Measurements from ENCODE around the gene PKN1.
"Not testable (repeated sequence)": the region's sequence is repeated elsewhere in the genome, so short reads cannot be mapped to it uniquely, and the experiment has no call there.

Gene PKN1

DNA sequence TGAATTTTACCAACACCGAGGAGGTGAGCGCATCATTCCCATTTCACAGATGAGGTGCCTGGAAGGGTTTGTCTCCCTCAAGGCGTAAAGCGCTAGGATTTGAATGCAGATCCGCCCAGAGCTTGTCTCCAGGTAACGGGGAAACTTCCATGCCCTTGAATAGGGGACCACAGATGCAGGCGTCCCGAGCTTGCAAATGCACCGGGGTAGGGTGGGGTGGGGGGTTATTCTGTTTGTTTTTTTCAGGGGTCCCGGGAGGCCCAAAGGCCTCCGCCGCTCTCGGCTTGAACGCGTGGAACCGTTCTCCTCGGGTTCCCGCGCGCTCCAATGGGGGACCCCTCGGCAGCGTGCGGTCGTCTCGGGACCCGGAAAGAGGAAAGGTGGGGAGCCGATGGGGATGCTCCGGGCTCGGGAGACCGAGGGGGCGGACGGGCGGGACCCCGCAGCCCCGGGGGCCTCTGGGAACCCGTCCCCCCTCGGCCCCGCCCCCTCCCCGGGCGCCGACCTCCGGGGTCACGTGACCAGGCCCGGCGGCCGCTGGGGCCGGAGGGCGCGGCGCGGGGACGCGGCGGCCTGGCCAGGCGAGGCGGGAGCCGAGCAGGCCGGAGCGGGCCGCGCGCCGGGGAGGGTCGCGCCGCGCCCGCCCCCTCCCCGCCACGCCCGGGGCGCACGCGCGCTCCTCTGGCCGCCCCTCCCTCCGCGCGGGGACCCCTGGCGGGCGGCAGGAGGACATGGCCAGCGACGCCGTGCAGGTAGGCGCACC, at the start of gene PKN1:
Gene PKN1 (plus strand): TSS at position 516 of the 763 bp plus-strand sequence. CDS start 216 bp downstream, at position 732.
- DNase-seq, result no peak

DNA sequence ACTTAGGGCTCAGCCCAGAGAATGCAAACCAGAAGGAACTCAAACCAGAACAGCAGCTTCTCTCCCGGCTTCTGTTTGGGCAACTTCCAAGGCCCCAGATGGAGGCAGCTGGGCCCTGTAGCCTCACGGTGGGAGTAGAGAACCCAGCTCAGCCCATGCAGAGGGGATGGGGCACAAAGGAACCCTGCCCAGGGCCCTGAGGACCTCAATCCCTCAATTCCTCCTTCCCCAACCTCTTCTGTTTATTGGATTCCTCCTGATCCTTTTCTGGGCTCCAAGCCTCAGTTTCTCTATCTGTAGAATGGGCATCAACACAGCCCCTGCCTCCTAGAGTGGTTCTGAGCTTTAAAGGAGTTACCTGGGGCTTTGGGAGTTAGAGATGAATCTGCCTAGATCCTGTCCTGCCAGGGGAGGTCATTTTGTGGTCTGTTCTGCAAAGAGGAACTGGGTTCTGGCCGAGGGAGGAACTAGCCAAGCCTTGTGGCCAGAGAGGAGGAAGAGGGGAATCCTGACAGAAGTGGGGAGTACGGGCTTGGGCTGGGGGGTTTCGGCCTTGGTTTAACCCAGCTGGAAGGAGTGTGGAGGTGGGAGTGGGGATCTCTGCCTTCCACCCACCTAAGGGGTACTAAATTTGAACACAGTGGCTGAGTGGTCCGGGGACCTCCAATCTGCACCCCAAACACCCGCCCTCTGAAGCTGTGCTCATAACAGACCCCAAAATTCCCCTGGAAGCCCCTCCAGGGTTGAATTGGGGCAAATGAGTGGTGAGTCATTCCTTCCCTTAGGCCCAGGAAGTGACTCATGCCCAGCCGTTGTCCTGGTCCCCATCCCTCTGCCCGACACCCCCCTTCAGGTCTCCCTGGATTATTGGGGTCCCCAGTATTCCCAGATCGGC, 49.2 kb upstream of the PKN1 start:
- no peak for DNase-seq

GRCh38 chr19:14385492-14385891, 47.6 kb upstream of the PKN1 start:
- no peak for DNase-seq

DNA sequence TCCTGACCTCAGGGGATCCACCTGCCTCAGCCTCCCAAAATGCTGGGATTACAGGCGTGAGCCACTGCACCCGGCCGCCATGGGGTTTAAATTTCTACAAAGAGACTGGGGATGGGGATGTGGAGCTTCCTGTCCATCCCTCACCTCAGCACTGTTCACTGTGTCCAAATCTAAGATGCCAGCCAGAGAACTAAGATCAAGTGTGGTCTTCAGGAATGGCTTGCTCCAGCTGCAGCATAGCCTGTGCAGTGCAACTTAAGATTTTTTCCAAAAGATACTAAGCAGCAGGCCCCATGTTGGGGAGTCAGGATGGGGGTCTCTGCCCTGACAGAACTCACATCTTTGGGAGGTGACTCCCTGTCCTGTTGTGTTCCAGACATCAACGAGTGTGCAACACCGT, 42.6 kb upstream of the PKN1 start:
- DNase-seq, result no peak

- no peak for DNase-seq
These were observed 41.8 kb upstream of the PKN1 start for GRCh38 chr19:14391156-14391821.

- no peak for DNase-seq
These were observed 39.8 kb upstream of the PKN1 start for GRCh38 chr19:14393329-14393728.

DNA sequence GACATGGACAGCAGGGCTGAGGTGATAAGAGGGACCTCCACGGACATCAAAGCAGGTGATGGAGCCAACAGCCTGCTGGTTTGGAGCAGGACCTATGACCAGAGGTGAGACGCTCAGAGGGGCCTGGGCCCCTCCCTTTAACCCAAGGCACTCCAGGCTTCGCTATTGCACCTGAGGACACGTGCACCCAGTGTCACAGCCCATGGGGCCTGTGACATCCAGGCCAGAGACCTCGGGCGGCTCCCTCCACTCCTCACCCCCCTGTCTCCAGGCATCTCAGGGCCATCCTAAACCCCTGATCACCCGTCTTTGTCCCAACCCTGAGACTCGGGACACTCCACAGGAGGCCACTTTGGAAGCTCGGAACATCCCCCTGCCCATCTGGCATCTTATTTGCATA, 38.9 kb upstream of the PKN1 start:
- DNase-seq, result no peak

DNA sequence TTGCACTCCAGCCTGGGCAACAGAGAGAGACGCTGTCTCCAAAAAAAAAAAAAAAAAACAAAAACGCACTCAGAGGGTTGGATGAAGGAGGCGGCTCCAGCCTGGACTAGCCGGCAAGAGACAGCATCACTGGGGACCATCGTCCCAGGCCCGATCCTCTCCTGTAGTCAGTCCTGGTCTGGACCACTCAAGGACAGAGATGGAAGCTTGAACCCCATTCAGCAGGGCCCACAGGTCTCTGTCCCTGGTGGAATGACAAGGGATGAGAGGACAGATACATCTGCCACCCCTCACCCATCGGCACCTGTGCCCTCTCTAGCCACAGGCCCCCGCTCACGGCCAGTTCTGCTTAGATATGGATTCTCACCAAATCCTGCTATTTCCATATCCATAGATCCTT, 37.8 kb upstream of the PKN1 start:
- DNase-seq, result no peak

DNA sequence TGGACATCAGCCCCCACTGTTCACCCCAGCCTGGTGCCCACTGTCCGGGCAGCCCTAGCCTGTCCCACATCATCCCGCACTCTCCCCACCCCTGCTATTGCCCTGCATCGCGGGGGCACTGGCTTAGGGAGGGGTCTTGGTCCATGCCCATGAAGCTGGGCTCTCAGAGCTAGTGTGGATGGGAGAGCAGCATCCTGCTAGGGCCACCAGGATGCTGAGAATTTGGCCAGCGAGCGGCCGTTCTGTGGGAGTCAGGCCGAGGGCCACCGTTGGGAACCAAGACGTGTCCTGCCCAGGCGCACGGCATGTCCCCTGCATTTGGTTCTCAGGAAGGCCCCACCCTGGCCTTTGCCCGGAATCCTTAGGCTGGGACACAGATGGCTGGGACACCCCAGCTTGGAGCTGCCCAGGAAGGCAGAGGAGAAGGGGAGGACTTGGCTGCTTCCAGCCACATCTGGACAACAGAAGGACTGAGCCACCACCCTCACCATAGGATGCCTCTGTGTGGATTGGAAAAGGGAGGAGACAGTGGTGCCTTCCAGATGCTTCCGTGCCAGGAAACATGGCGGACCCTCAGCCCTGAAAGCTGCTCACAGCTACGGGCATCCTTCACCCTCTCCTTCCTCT, 37.3 kb upstream of the PKN1 start:
- no peak for DNase-seq

- DNase-seq, result not testable (repeated sequence)
These were observed 36.4 kb upstream of the PKN1 start for GRCh38 chr19:14396730-14397129.

GRCh38 chr19:14397168-14397567, 35.9 kb upstream of the PKN1 start:
- not testable (repeated sequence) for DNase-seq

- DNase-seq, result no peak
These were observed 32.1 kb upstream of the PKN1 start for GRCh38 chr19:14400951-14401431.

GRCh38 chr19:14401468-14402195, 31.5 kb upstream of the PKN1 start:
- no peak for DNase-seq

DNA sequence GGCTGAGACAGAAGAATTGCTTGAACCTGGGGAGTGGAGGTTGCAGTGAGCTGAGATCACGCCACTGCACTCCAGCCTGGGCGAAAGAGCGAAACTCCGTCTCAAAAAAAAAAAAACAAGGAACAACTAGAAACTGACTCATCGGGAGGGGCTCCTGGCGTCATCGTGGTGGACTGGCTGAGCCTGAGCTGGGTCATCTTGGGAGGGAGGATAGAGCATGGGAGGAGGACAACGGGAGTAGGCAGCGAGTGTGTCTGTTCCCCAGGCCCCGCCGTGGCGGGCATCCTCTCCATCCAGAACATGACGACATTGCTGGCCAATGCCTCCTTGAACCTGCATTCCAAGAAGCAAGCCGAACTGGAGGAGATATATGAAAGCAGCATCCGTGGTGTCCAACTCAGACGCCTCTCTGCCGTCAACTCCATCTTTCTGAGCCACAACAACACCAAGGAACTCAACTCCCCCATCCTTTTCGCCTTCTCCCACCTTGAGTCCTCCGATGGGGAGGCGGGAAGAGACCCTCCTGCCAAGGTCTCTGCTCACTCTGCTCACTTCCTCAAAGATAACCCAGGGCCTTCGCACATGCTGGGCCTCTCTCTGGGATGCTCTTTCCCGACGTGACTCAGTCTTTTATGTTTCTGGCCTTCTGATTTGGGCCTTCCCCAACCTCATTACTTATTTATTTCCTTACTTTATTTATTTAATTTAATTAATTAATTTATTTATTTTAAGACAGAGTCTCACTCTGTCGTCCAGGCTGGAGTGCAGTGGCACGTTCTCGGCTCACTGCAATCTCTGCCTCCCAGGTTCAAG, 30.6 kb upstream of the PKN1 start:
- no peak for DNase-seq

DNA sequence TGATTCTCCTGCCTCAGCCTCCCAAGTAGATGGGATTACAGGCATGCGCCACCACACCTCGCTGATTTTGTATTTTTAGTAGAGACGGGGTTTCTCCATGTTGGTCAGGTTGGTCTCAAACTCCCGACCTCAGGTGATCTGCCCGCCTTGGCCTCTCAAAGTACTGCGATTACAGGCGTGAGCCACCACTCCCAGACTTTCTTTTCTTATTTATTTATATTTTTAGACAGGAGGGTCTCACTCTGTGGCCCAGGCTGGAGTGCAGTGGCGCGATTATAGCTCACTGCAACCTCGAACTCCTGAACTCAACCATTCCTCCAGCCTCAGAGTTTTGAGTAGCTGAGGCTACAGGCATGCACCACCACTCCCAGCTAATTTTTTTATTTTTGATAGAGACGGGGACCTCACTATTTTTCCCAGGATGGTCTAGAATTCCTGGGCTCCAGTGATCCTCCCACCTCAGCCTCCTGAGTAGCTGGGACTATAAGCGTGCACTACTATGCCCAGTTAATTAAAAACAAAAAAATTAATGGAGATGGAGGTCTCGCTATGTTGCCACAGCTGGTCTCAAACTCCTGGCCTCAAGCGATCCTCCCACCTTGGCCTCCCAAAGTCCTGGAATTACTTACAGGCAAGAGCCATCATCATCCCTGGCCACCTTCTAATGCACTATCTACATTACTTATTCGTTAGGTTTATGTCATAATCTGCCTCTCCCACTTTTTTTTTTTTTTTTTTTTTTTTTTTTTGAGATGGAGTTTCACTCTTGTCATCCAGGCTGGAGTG, 29.8 kb upstream of the PKN1 start:
- not testable (repeated sequence) for DNase-seq

GRCh38 chr19:14404312-14404711, 28.8 kb upstream of the PKN1 start:
- no peak for DNase-seq

- no peak for DNase-seq
These were observed 27.7 kb upstream of the PKN1 start for GRCh38 chr19:14405380-14405757.

- DNase-seq, result peak; percentile 85
These were observed 27.1 kb upstream of the PKN1 start for GRCh38 chr19:14405758-14406644.

DNA sequence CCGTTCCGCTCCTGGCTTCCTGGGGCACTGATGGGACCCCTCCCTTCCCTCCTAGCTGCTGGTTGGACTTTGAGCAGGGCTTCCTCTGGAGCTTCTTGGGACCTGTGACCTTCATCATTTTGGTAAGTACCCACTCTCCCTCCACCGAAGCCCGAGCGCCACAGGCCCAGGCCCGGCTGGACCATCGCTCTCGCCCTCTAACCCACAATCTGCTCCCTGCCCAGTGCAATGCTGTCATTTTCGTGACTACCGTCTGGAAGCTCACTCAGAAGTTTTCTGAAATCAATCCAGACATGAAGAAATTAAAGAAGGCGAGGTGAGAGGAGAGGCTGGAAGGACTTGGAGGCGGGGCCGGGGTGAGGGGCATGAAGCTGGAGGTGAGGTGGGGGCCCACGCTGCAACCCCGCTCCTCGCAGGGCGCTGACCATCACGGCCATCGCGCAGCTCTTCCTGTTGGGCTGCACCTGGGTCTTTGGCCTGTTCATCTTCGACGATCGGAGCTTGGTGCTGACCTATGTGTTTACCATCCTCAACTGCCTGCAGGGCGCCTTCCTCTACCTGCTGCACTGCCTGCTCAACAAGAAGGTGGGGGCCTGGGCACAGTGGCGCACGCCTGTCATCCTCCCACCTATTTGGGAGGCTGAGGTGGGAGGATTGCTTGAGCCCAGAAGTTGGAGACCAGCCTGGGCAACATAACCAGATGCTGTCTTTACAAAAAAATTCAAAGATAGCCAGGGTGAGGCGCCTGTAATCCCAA, 26.3 kb upstream of the PKN1 start:
- no peak for DNase-seq
